HepG2 (cell line): ENCODE measurements around the gene PLA2R1. TPM values are rescaled to one million over a fixed set of nuclear protein-coding genes. Genes with fewer than 3 reads are reported as not detected.

ENCODE experiments used
- ADNP ChIP-seq: sonication (generic); formaldehyde crosslinking; IDR thresholded peaks from 2 replicates; pipeline ENCODE4 v1.4.0; 2020; ENCODE audit warnings: missing genetic modification reagents
- ERF ChIP-seq: IDR thresholded peaks from 2 replicates; pipeline ENCODE4 v1.6.1; 2018; ENCODE audit warnings: missing biosample characterization, missing genetic modification reagents
- HOXD1 ChIP-seq: sonication (generic); formaldehyde crosslinking; IDR thresholded peaks from 2 replicates; pipeline ENCODE4 v1.5.0; 2020; ENCODE audit warnings: missing genetic modification reagents
- IRX3 ChIP-seq: sonication (generic); formaldehyde crosslinking; IDR thresholded peaks from 2 replicates; pipeline ENCODE4 v1.8.1; 2023; ENCODE audit warnings: mild to moderate bottlenecking, low read depth, missing genetic modification reagents, borderline replicate concordance
- NKX3-1 ChIP-seq: sonication (generic); formaldehyde crosslinking; IDR thresholded peaks from 2 replicates; pipeline ENCODE4 v1.5.0; 2020; ENCODE audit warnings: missing genetic modification reagents
- SKI ChIP-seq: fragments of 450-650 bp; IDR thresholded peaks from one replicate; pipeline ENCODE4 v1.6.1; 2018; ENCODE audit warnings: mild to moderate bottlenecking; ENCODE audit not compliant: partially characterized antibody
- SP1 ChIP-seq, 2 experiments: fragments of 450-650 bp in 1 of 2; sonication (generic) in 1 of 2; formaldehyde crosslinking in 1 of 2; IDR thresholded peaks; 2 replicates each; pipeline versions ENCODE4 v1.4.0 to v1.6.1; 2016 to 2020; ENCODE audit warnings: missing genetic modification reagents in 1 of 2
- ZFP1 ChIP-seq: IDR thresholded peaks from 2 replicates; pipeline ENCODE4 v1.6.1; 2016
- ZFP90 ChIP-seq: sonication (generic); formaldehyde crosslinking; IDR thresholded peaks from 2 replicates; pipeline ENCODE4 v1.8.0; 2022; ENCODE audit warnings: missing genetic modification reagents, mild to moderate bottlenecking, inconsistent platforms, borderline replicate concordance
- ZNF333 ChIP-seq: sonication (generic); formaldehyde crosslinking; IDR thresholded peaks from 2 replicates; pipeline ENCODE4 v1.4.0; 2020; ENCODE audit warnings: mild to moderate bottlenecking, missing genetic modification reagents, borderline replicate concordance
- ZNF350 ChIP-seq: sonication (generic); formaldehyde crosslinking; IDR thresholded peaks from 2 replicates; pipeline ENCODE4 v1.4.0; 2020; ENCODE audit warnings: mild to moderate bottlenecking, low read depth, missing genetic modification reagents, borderline replicate concordance
- ZNF44 ChIP-seq: sonication (generic); formaldehyde crosslinking; IDR thresholded peaks from 2 replicates; pipeline ENCODE4 v1.5.1; 2020; ENCODE audit warnings: mild to moderate bottlenecking, missing genetic modification reagents
- ZNF562 ChIP-seq: sonication (generic); formaldehyde crosslinking; IDR thresholded peaks from 2 replicates; pipeline ENCODE4 v1.8.0; 2022; ENCODE audit warnings: missing genetic modification reagents, borderline replicate concordance
- ZNF781 ChIP-seq: sonication (generic); formaldehyde crosslinking; IDR thresholded peaks from 2 replicates; pipeline ENCODE4 v1.5.1; 2020; ENCODE audit warnings: borderline replicate concordance, mild to moderate bottlenecking, missing genetic modification reagents; ENCODE audit errors: not compliant biosample characterization
- ZSCAN21 ChIP-seq: sonication (generic); formaldehyde crosslinking; IDR thresholded peaks from 2 replicates; pipeline ENCODE4 v1.8.0; 2022; ENCODE audit warnings: mild to moderate bottlenecking, missing genetic modification reagents, moderate library complexity, borderline replicate concordance
- polyA plus RNA-seq, 8 experiments: library from polyadenylated mRNA; depleted of rRNA in 3 of 8; stranded (reverse) in 7 of 8; unstranded in 1 of 8; fragments of >200 nt; fragmentation: Illumina TruSeq in 4 of 8; extraction: Trizol in 4 of 8; gene quantifications; 2 replicates each; pipeline versions ENCODE4 v1.2.1 to v1.2.3, GENCODE V29; 2011 to 2016; ENCODE audit warnings: low read depth in 4 of 8, missing spikeins in 1 of 8, mixed read lengths in 1 of 8; ENCODE audit not compliant: insufficient read depth in 1 of 8
- total RNA-seq, 5 experiments: library from RNA; depleted of rRNA; stranded (reverse); fragments of >200 nt; fragmentation: Illumina TruSeq; extraction: Trizol; gene quantifications; 2 replicates each; pipeline ENCODE4 v1.2.3, GENCODE V29; 2016; ENCODE audit warnings: low read depth in 1 of 5
- TF ChIP-seq, protein P1 (sequence below): sonication (generic); formaldehyde crosslinking; conservative IDR thresholded peaks from 2 replicates; pipeline ENCODE4 v1.4.0; 2020; ENCODE audit warnings: missing genetic modification reagents
- TF ChIP-seq, protein P2 (sequence below): sonication (generic); formaldehyde crosslinking; IDR thresholded peaks from 2 replicates; pipeline ENCODE4 v1.5.0; 2020; ENCODE audit warnings: mild to moderate bottlenecking, missing genetic modification reagents, borderline replicate concordance
- TF ChIP-seq, protein P3 (sequence below): sonication (generic); formaldehyde crosslinking; IDR thresholded peaks from 2 replicates; pipeline ENCODE4 v1.8.0; 2022; ENCODE audit warnings: missing genetic modification reagents, mild to moderate bottlenecking, moderate library complexity, borderline replicate concordance

PLA2R1 gene
- total and polyA plus RNA-seq, 2 of the 13 experiments (the other 11 are each of a cell fraction or from before 2014, with no cell fraction given): not detected

DNA sequence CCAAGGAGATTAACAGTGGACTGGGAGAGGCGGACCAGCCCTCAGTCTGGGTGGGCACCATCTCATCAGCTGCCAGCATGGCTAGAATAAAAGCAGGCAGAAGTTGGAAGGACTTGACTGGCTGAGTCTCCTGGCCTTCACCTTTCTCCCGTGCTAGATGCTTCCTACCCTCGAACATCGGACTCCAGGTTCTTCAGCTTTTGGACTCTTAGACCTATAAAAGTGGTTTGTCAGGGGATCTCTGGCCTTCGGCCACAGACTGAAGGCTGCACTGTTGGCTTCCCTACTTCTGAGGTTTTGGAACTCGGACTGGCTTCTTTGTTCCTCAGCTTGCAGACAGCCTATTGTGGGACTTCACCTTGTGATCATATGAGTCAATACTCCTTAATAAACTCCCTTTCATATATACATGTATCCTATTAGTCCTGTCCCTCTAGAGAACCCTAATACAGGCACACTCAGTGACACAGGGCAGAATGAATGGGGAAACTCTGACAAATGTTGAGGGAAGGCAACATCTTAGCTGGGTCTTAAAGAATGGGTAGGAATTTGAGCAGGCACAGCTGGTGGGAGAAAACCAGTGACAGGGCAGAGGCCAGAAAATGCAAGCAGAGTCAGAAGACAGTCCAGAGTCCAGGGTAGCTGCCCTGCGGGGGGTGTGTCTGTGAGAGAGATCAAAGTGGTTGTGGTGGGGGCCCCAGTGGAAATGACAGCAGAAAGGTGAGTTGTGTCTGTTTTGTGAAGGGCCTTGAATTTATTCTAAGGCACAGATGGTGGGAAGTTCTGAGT is 156.3 kb downstream of the PLA2R1 start (continued):
- TF ChIP-seq, protein P1, sequence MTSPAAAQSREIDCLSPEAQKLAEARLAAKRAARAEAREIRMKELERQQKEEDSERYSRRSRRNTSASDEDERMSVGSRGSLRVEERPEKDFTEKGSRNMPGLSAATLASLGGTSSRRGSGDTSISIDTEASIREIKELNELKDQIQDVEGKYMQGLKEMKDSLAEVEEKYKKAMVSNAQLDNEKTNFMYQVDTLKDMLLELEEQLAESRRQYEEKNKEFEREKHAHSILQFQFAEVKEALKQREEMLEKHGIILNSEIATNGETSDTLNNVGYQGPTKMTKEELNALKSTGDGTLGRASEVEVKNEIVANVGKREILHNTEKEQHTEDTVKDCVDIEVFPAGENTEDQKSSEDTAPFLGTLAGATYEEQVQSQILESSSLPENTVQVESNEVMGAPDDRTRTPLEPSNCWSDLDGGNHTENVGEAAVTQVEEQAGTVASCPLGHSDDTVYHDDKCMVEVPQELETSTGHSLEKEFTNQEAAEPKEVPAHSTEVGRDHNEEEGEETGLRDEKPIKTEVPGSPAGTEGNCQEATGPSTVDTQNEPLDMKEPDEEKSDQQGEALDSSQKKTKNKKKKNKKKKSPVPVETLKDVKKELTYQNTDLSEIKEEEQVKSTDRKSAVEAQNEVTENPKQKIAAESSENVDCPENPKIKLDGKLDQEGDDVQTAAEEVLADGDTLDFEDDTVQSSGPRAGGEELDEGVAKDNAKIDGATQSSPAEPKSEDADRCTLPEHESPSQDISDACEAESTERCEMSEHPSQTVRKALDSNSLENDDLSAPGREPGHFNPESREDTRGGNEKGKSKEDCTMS (CRISPR knock-in tag): no peak
- TF ChIP-seq ZNF350 (CRISPR knock-in tag) (no peak), ZNF44 (CRISPR knock-in tag) (no peak), ERF (CRISPR knock-in tag) (no peak), ZNF333 (CRISPR knock-in tag) (0 out of 2 replicates have a peak, but pooled peaks have one; percentile 32), ZFP90 (CRISPR knock-in tag) (peak; percentile 54; the same call in 1 of the 2 replicates), SKI (no peak), ZNF562 (no peak), SP1 (IDR thresholded peaks at IDR 0.05) (no peak), SP1 (CRISPR knock-in tag; IDR thresholded peaks at IDR 0.05) (peak; percentile 27; the same call in 1 of the 2 replicates), NKX3-1 (CRISPR knock-in tag) (no peak), HOXD1 (no peak), IRX3 (CRISPR knock-in tag) (no peak), ZNF781 (CRISPR knock-in tag) (peak; percentile 31), ZSCAN21 (CRISPR knock-in tag) (no peak), ADNP (no peak), ZFP1 (CRISPR knock-in tag) (peak; percentile 74; the same call in 1 of the 2 replicates)
- TF ChIP-seq, protein P2, sequence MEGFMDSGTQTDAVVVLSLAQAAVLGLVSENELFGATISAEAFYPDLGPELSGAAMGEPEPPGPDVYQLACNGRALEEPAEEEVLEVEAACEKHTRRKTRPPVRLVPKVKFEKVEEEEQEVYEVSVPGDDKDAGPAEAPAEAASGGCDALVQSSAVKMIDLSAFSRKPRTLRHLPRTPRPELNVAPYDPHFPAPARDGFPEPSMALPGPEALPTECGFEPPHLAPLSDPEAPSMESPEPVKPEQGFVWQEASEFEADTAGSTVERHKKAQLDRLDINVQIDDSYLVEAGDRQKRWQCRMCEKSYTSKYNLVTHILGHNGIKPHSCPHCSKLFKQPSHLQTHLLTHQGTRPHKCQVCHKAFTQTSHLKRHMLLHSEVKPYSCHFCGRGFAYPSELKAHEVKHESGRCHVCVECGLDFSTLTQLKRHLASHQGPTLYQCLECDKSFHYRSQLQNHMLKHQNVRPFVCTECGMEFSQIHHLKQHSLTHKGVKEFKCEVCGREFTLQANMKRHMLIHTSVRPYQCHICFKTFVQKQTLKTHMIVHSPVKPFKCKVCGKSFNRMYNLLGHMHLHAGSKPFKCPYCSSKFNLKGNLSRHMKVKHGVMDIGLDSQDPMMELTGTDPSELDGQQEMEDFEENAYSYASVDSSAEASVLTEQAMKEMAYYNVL (CRISPR knock-in tag): peak; percentile 60; the same call in 1 of the 2 replicates
- TF ChIP-seq, protein P3, sequence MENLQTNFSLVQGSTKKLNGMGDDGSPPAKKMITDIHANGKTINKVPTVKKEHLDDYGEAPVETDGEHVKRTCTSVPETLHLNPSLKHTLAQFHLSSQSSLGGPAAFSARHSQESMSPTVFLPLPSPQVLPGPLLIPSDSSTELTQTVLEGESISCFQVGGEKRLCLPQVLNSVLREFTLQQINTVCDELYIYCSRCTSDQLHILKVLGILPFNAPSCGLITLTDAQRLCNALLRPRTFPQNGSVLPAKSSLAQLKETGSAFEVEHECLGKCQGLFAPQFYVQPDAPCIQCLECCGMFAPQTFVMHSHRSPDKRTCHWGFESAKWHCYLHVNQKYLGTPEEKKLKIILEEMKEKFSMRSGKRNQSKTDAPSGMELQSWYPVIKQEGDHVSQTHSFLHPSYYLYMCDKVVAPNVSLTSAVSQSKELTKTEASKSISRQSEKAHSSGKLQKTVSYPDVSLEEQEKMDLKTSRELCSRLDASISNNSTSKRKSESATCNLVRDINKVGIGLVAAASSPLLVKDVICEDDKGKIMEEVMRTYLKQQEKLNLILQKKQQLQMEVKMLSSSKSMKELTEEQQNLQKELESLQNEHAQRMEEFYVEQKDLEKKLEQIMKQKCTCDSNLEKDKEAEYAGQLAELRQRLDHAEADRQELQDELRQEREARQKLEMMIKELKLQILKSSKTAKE: 0 out of 2 replicates have a peak, but pooled peaks have one; percentile 22
